ENCODE results near the gene MTHFD1L.
"Not testable (repeated sequence)": the region's sequence is repeated elsewhere in the genome, so short reads cannot be mapped to it uniquely, and the experiment has no call there.

The MTHFD1L gene

DNA sequence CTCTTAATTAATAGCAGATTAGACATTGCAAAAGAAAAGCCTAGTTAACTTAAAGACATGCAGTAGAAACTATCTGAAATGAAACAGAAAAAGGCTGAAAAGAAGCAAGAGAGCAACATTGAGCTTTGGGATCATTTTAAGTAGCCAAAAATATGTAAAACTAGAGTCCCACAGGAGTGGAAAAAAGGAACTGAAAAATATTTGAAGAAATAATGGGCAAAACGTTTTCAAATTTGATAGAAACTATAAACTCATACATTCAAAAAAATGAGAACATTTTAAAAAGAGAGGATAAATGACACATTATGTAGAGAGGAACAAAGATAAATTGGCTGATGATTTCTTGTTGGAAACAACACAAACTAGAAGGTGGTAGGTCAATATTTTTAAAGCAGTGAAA, 208.2 kb downstream of the MTHFD1L start:
- no peak for DNase-seq

DNA sequence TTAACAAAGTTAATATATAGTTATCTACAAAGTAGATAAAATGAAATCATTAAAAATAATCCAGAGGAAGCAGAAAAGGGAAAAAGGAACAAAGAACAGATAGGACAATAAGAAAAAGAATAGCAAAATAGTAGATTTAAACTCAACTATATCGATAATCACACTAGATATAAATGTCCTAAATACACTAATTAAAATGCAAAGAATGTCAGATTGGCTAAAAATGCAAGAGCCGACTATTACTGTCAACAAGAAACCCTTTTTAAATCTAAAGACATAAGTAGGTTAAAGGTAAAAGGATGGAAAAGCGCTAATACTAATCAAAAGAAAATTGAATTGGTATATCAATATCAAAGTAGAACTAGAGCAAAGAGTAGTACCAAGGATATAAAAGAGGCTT, 209.5 kb downstream of the MTHFD1L start:
- no peak for DNase-seq

DNA sequence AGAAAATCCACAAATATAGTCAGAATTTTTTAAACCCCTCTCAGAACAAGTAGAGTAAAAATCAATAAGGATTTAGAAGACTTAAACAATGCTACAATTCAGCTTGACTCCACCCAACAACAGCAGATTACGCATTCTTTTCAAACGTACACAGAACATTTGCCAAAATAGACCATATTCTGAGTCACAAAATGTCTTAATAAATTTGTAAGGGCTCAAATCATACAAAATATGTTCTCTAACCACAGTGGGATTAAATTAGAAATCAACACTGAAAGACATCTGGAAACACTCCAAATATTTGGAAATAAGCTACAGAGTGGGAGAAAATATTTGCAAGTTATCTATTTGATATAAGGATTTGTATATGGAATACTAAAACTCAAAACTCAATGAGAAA, 210.0 kb downstream of the MTHFD1L start:
- no peak for DNase-seq

DNA sequence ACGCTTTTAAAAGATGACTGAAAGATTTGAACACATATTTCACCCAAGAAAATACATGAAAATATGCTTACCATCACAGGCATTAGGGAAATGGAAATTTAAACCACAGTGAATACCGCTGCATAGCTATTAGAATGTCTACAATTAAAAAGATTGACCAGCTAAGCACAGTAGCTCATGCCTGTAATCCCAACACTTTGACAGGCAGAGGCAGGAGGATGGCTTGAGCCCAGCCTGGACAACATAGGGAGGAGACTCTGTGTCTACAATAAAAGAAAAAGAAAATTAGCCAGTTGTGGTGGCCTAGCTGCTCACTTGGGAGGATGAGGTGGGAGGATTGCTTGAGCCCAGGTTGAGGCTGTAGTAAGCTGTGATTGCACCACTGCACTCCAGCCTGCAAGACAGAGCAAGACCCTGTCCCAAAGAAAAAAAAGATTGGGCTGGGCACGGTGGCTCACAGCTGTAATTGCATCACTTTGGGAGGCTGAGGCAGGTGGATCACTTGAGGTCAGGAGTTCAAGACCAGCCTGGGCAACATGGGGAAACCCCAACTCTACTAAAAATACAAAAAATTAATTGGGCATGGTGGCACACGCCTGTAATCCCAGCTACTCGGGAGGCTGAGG, 210.5 kb downstream of the MTHFD1L start:
- DNase-seq = no peak

DNA sequence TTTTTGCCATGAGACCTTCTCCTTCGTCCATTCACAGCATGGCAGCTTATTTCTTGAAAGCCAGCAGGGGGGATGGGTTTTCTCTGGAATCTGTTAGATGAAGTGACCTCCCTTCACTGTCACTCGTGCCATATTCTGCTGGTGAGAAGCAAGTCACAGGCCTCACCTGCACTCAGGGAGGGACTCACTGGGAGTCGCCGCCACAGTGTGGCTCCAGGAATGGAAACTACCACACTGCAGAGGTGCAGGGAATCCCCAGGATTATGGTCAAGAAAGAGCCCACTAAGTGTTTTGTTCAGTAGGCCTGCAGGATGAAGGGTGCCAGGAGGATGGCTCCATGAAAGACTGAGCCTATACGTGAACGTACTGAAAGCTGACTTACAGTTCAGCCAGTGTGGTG, 213.2 kb downstream of the MTHFD1L start:
- DNase-seq = no peak

DNA sequence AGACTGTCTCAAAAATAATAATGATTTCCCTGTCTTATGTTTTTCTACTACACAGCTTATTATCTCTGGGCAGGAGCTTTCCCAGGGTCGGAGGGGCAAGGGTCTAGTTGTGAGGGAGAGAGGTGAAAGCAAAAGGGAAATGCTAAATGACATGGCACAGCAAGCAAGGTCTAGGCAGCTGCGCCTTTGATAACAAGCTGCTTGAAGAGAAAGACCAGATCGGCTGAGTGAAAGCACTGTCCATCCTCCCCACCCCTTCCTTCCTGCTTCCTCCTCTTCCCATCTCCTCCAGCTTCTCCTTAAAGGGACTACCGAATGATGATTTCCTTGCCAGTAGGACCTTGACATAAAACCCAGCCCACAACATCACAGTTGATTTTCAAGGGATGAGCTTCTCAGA, 216.2 kb downstream of the MTHFD1L start:
- DNase-seq = no peak

DNA sequence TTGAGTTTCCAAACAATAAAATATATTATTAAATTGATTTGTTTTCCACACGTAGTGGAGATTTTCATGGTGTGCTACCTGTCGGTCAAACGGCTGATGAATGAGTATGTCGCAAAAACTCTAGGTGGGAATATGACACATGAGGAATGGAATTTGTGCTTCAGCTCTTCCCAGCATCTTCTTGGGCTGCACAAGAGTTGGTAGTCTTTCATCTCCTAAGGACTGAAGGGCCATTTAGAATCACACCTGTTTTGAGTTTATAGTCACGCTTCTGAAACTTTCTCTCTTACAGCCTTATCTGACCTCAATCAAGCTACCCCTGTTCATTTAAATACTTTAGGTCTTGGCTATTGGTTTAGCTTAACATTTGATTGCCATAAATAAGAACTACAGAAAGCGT, 216.6 kb downstream of the MTHFD1L start:
- DNase-seq = no peak

DNA sequence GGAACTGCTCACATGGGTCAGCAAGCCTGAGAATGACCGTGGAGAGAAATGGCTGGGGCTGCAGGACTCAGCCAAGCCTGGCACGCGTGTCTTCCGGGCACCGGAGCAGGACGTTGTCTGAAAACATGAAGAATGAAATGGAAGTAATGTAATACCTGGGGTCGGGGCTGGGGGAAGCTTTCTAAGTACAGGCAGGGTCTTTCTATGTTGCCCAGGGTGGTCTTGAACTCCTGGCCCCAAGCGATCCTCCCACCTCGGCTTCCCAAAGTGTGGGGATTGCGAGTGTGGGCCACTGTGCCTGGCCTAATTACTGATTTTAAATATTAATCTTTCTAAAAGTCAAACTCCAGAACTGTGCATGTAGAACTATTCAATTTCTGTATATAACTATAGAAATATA, 218.8 kb downstream of the MTHFD1L start:
- no peak for DNase-seq

DNA sequence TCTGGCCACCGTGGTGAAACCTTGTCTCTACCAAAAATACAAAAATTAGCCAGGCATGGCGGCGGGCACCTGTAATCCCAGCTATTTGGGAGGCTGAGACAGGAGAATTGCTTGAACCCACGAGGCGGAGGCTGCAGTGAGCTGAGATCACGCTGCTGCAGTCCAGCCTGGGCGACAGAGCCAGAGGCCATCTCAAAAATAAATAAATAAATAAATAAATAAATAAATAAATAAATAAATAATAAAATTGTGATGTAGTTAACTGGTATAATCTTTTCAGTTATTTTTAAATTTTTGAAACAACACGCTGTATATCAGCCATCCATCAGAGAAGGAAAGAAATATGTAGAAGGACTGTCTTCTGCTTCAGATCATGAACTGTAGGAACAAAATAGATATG, 221.6 kb downstream of the MTHFD1L start:
- not testable (repeated sequence) for DNase-seq

DNA sequence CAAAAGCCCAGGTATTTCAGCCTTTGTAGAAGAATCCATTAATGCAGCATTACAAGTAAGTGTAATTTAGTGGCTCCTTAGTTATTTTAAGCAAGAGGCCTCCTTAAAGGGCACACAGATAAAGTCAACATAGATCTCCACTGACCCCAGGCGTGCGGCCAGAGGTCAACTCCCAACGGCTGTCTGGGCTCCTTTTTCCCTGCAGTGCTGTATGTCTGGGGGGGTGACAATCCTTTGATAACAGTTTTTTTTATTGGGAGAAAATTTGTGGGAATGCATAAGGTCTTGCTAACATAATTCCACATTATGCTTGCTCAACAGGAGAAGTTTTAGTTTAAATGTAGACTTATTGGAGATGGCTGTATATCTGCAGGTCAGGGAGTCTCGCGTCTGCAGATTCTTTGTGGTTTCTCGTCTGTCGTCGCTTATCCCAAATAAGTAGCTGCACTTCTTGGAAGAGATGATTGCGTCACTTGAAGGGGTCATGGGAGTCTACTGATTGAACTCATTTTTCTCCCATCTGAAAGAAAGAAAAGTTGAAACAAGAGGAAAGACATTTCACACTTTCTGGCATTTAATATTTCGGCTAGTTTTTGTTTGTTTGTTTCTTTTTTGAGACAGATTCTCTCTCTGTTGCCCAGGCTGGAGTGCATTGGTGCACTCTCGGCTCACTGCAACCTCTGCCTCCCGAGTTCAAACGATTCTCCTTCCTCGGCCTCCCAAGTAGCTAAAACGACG, 222.5 kb downstream of the MTHFD1L start:
- DNase-seq = no peak

DNA sequence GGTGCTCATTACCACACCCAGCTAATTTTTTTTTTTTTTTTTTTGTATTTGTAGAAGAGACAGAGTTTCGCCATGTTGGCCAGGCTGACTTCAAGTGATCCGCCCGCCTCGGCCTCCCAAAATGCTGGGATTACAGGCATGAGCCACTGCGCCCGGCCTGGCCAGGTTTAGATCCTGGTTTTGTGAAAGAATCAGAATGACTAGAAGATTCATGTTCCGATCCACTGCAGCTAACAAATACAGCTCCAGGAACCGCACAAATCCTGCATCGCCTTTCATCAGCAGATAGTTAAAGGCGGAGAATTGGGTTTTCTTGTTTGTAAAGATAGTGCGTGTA, 223.1 kb downstream of the MTHFD1L start:
- no peak for DNase-seq

DNA sequence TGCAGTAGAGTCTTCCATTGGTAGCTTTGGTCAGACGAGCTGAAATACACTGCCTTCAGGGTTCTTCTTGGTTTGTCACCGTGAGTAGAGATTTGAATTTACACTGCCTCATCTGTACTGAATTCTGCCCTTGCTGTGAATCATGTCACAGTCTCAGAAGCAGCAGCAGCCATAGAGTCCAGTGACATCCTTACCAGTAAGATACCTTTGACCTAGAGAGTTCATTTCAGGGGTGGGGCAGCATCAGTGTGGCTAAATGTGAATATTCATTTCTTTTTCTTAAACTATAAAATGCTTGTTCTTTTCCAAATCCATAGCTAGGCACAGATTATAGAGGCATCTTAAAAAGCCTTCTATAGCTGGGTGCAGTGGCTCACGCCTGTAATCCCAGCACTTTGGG, 223.5 kb downstream of the MTHFD1L start:
- no peak for DNase-seq

DNA sequence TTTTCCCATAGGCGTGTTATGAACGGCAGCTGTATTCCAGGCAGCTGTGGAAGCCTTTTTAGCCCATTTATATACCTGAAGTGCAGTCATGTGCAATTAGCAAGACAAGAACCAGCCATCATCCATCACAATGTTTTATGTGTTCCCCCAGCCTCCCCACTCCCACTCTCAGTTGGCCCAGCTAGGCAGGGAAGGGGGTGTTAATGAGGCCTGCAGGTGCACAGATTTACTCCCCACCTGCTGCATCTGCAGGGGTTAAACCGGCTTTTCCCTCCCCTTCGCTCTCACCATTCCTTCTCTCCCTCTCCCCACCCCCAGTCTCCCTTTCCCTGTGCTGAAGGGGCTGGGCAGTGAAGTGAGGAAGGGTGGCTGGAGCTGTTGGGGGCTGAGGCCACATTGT, 224.5 kb downstream of the MTHFD1L start:
- no peak for DNase-seq

DNA sequence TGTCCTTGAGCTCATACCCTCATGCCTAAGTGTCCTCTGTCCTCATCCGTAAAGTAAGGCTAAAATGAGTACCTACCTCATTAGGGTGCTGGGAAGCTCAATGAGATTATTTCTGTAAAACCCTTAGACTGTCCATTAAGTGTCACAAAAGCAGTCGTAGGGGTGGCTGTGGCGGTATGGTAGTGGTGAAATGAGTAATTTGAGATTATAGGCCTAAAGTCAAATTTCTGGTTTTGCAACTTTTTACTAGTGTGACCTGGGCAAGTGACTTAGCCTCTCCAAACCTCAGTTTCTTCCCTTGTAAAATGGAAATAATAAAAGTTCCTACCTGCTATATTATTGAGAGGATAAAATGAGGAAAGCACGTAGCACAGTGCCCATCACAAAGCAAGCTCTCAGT, 226.1 kb downstream of the MTHFD1L start:
- no peak for DNase-seq

DNA sequence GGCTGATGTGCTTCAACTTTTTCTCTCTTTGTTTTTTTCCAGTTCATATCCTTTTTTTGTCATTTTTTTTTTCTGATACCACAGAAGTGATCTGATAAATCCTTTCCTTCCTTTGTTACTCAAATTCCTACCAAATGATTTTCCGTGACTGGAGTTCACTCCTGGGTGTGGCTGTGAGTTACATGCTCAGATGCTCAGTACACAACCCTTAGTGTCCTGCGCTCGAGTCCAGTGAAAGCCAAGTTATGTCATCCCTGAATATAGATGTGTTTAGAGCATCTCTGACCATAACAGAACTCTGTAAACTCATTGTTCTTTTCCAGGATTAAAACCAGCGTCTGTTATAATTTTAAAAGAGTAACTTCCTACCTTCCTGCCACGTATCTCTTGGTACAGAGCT, 227.1 kb downstream of the MTHFD1L start:
- no peak for DNase-seq

DNA sequence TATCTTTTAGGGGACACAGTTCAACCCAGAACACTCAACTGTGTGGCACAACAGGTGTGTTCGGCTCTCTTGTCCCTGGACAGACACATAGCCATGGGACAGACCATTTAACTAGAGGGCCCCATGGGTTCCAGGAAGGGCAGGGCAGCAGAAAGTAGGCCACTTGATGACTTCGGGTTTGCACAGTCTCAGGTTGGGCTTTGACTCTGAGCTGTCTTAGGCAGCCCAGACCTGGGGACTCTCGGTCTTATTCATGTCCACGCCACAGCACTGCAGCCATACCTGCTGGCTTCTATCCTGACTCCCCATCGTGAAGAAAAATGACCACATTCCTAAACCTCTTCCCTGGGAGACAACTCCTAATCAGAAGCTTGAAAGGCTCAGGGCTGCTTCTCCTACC, 228.2 kb downstream of the MTHFD1L start:
- no peak for DNase-seq

DNA sequence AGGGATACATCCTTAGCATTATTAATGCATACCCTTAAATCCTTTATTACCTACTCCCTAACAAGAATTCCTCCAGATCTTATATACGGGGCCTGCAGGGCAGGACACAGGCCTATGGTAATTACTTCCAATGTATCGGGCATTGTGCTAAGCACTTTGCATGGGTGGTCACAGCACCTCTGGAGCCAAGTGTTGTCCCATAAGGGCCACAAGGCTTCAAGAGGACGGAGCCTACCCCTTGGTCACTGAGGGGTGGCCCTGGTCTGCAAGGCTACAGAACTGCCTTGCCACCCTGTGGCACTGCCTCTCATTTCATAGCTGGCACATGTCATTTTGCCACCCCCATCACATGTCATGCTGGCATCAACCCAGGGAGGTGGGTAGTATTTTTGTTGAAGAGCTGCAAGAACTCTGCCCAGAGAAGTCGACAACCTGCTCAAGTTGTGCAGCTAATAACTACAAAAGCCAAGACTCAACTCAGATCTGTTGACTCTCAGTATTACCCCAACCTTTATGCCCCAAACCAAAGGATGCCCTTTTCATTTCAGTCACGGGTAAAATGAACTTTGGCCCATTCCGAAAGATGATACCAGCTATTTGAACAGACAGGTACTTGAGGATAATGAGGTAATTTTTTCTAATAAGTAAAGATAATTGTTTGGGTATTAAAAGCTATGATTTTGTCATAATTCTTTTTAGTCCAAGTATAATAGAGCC, 230.2 kb downstream of the MTHFD1L start:
- DNase-seq = no peak

DNA sequence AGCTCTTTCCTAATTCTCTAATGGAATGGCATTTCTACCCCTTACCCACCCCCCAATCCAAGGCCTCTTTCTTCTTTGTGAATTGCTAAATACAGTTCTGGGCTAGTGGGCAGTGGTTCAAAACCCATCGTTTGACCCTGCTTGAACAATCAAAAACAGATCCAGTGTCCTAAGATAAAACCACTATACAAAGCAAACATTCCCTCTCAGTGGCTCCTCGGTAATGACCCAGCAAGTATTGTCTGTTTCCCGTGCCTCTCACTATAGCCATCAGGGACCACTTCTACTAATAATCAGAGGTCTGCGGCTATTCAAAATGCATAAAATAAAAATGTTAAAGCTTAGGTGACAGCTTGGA, 230.7 kb downstream of the MTHFD1L start:
- DNase-seq = no peak

DNA sequence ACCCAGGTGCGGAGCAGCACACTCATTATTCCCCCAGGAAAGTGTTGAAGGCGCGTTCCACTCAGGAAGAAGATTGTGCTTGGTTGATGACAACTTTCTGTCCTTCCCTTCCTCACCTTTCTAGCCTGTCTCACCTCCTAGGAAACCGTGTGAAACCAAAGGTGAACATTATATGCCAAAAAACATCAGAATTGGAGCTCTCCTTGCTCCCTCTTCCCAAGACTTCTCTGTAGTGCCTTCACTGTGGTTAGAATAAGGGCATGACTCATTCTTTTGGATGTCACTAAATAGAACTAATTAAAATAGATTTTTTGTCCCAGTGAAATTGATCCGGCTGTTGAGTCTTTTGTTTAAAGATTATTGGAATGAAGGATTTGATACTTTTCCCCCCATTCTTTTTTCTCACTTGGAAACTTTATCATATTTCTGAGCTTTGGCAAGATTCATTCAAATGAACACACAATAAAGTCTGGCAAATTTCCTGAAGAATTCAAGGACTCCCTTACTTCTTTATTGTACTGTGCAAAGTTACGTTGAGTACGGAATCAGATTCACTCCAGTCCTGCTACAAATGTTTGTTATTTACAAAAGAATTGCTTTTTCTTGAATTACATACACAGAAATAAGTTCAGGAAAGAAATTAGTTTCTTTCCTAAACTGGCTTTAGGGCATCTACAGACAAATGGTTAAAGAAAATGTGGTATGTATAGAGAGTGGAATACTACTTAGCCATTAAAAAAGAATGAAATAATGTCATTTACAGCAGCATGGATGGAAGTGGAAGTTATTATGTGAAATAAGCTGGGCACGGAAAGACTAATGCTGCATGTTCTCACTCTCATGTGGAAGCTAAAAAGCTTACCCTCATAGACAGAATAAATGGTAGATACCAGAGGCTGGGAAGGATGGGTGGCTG, 231.4 kb downstream of the MTHFD1L start:
- DNase-seq = no peak

DNA sequence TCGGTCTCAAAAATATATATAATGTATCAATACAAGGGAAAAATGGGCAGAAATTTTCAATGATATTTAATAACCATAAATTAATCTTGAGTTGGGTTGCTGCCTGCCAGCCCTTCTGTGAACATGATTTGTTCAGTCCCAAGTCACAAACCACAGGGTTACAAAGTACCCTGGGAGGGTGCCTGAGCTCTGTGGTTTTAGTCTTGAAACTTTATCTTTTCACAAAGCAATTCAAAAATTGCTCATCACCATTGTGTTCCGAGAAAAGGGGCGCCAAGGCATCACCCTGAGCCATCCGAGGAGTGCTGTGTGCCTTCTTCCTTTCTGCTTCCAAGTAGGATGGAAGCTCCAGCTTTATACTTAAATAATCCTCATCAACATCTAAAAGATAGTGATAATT, 232.7 kb downstream of the MTHFD1L start:
- no peak for DNase-seq

DNA sequence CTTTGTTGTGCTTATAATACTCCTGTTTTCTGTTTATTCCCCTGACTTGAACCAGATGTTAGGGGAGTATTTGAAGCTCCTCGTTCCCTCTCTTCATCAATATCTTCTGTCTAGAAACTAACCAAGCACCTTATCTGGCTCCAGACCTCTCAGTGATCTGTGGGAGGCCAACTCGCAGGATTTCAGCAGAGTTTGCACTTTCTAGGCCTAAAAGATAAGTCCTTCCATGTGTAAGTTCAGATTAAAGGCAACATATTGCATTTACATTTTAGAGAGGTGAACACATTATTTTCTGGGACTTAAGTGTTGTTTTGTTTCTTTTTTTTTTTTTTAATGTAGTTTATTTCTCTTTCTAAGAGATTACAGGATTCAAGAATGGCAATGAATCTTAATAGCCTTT, 234.8 kb downstream of the MTHFD1L start:
- DNase-seq = no peak

DNA sequence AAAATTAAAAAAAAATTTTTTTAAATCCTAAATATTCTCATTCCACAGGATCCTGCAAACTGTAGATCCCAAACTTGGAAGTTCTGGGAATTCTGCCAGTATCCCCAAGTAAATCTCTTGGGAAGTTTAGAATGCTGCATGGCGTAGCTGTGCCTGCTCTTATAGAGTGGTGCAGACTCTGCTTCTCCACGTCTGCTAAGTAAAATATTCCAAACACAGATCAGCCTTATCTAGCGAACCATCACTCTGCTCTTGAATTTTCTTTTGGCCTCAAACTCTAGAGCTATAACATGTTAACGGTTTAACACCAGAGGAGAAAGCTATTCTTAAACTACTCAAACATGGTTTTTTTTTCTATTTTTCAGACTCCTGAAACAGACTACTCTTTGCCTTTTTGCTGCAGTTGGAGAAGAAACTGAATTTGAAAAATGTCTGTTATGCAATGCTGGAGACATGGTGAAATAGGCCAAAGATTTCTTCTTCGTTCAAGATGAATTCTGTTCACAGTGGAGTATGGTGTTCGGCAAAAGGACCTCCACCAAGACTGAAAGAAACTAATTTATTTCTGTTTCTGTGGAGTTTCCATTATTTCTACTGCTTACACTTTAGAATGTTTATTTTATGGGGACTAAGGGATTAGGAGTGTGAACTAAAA, 235.8 kb downstream of the MTHFD1L start:
- DNase-seq = no peak
